SHP77 (cell line): ENCODE measurements around the gene NAALADL2.

Experiments used
- DNase-seq, 2 experiments: peaks; one replicate each; lab custom pipeline; 2025; lab: John Stamatoyannopoulos, UW

NAALADL2 gene

DNA sequence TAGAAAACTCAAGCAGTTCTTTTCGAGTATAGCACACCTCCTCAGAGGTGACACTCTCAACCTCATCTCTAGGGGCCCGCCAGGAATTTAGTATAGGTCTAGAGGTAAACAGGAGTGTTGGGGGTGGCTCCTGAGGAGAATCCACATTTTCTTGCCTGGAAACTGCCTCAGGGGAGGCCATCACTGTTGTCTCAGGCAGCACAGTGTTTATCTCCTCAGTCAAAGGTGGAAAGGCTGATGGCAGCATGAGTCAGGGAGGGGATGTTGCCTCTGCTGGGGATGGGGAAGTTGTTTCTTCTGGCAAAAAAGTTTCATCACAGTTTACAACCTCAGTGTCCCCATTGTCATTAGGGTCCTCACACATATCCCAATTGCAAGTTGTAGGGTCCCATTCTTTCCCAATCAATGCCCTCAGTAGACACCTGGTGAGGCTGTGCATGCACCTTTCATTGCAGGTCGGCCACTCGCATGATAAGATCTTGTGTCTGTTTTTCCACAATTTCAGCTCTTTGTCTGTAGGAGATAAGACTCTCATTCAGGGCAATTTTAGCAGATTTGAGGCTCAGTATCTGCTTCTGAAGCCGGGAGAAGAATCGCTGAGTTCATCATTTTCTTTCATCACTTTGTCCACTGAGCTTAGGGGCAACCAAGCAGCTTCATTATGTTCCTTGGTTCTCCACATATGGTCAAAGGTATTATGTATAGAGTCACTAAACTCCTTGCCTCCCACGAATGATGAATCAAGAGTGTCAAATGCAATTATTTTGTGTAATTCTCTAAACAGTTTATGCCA, 25.8 kb downstream of the NAALADL2 start:
- no peak for DNase-seq

DNA sequence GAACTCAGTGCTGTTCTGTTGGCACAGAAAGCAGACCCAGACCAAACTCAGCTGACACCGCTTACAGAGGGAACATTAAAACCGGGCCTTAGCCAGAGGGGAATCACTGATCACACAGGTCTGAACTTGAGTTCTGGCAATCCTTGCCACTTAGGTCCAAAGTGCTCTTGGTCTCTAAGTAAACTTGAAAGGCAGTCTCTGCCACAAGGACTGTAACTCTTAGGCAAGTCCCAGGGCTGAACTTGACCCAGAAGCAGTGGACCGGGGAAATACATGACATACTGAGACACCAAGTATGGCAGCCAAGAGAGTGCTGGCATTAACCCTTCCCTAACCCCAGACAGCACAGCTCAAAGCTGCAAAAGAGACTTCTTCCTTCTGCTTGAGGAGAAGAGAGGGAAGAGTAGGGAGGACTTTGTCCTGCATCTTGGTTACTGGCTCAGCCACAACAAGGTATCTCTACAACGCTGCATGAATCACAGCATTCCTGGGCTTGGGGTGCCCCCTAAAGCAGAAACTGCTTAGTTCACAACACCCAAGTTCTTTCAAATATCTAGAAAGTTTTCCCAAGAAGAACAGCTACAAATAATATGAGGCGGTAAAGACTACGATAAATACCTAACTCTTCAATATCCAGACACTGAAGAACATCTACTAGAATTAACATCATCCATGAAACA, 32.5 kb downstream of the NAALADL2 start:
- no peak for DNase-seq

DNA sequence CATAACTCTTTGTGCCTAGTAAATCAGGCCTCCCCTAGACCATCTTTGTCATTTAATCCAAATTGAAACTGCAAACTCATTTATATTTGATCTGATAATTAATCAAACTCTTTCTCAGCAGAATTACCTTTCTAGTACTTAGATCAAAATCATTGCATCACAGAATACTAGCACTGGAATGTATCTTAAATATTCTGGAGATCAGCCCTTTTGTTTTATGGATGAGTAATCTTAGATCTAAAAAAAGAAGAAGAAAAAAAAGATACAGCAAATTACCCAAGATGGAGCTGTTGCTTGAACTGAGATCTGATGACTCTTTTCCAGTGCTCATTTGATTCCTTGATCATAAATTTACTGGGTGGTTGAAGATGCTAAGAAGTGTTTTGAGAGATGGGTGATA, 47.9 kb downstream of the NAALADL2 start:
- no peak for DNase-seq

DNA sequence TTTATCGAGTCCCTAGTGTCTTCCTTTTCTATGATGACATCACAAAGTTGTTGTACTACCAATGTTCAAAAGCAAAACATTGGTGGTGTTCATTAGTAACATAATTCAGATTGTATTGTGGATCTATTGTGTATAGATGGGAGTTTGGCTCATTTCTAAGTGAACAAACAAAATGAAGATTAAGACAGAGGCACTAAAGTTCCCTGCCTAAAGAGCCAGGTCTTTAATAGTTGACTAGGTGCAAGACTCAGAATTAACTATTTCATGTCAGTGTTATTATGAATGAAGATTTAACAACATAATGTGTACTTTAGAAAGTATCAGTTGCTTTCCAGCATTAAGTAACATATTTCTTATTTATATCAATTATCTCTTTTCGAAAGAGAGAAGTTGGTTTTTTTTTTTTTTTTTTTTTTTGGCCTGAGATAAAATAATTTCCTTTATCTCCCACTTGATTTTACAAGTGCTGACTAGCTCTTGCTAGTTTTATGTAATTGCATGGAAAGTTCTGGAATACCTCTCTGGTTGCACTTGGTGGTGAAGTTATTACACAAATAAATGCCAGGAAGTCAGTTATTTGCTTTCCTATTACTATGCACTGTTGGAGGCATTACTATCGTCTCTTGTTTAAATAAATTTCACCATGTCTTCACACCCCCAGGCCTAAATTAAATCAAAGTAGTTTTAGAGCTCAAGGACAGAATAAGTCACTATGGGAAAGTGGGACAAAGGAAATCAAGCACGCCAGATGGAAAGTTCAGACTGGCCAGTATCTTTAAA, 48.7 kb downstream of the NAALADL2 start:
- DNase-seq, result no peak

DNA sequence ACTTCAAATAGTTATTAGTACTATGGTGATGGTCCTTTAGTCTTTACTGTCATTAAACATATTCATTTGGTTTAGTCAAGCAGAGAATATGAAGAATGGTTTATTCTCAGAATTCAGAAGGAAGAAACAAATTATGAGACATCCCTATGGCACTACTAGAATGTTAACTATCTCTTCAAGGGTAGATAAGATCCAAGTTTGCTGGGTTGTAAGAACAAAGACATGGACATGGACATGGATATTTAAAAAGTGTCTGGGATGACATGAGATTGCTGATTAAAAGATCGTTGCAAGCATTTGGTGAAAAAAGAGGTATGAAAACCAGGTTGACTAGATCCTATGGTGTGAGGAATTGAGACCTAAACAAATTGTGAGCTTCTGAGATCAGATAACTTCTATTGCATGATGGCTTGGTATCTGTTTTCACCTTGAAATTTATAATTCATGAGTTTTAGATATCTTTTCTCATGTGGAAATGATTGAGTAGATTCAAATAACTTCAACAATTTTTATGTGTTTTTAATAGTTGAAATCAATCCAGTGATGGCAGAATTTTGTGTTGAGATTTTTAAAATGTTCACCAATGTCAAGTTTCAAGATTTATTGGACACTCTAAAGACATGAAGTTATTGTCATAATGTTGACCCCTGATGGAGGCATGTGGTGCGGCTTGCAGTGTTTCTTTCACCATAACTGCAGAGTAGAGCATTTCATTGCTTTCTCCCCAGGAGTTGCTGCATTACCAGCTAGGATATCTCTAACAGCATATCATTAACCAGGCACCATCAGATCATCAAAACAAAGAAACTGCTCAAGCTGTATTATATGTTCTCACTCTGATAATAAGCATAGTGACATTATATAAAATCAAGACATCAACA, 72.6 kb downstream of the NAALADL2 start:
- no peak for DNase-seq

DNA sequence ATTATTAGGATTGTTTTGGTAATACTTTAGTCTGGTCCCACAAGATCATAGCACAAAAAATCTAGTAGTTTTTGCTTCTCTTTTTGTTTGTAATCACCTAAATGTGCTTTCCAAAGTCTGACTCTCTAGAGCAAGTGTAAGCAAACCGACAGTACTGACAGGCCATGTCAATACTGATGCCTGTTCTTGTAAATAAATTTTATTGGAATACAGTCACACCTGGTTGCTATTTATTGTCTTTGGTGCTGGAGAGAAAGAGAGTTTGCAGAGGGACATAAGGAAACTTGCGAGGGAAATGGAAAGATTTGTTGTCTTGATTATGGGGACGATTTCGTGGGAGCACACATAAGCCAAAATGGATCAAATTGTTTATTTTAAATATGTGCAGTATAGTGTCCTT, 77.5 kb downstream of the NAALADL2 start:
- DNase-seq, result no peak

DNA sequence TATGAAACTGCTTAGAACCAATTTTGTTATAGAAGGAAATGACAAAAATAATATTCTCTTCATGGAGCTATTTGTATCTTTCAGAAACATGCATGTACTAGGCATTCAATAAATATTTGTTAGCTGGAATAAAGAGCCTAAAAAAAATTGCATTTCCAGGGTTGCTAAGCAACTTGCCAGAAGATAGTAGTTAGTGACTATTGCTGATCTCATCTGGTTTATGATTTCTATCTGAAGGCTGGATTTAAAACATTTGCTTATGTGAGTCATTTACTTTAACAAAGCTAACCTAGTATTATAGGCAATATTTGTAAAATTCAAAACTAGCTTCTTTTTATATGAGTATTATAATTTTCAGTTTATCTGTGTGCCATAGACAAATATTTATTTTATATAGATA, 78.3 kb downstream of the NAALADL2 start:
- DNase-seq, result no peak

DNA sequence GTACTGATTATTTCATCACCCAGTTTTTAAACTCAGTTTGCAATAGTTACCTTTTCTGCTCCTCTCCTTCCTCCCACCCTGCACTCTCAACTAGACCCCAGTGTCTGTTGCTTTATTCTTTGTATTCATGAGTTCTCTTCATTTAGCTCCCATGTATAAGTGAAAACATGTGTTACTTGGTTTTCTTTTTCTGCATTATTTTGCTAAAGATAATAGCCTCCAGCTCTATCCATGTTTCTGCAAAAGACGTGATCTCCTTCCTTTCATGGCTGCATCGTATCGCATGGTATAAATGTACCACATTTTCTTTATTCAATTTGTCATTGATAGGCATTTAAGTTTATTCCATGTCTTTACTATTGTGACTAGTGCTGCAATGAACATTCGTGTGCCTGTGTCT, 79.0 kb downstream of the NAALADL2 start:
- DNase-seq, result no peak

DNA sequence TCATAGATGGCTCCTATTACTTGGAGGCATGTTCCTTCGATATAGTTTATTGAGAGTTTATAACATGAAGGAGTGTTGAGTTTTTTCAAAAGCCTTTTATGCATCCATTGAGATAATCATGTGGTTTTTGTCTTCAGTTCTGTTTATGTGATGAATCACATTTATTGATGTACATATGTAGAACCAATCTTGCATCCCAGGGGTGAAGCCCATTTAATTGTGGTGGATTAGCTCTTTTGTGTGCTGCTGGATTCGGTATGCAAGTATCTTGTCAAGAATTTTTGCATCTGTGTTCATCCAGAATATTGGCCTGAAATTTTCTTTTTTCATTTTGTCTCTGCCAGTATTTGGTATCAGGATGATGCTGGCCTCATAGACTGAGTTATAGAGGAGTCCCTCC, 81.0 kb downstream of the NAALADL2 start:
- no peak for DNase-seq

DNA sequence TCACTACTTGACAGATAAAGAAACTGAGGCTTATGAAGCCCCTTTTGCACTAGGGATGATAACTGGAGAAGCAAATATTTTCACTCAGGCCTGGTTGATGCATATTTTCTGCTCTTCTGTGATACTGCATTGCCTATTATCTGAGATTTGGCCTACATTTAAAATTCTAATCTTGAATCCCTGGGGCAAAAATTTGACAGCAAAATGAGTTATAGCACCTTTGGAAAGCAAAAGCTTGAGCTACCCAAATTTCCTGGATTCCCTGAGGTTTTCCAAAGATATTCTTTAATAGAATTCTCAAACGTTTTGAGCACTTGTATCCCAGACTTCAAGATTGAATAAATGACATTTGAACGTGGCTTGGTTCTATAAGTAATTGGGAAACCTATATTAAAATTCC, 86.1 kb downstream of the NAALADL2 start:
- no peak for DNase-seq

DNA sequence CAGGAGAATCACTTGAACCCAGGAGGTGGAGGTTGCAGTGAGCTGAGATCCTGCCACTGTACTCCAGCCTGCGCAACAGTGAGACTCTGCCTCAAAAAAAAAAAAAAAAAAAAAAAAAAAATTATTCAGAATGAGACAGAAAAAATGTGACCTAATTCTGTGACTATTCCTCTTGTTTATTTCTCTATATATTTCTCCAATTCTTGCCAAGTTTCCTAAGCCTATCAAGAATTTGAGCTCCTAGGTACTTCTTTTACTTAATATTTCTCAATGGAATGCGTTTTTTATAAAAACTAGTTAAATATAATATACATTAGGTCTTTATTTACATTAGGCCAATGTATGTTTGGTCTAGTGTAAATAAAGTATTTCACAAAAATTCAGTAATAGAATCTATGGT, 86.8 kb downstream of the NAALADL2 start:
- DNase-seq, result no peak

DNA sequence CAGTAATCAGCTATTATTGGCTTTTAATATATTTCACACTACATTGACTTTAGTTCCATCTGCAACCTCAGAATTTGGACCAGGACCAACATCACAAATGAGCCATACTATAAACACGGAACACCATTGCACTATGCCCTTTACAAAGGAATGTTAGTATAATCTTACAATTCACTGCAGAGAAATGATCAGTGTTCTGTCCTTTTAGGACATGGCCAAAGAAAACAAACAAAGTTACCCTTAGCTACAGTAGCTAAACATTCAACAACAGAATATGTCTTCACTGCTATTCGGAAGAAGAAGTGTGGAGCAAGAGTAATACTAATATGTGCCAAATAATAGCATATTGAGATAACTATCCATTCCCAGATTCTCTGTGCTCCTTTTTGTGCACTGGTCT, 90.4 kb downstream of the NAALADL2 start:
- no peak for DNase-seq

DNA sequence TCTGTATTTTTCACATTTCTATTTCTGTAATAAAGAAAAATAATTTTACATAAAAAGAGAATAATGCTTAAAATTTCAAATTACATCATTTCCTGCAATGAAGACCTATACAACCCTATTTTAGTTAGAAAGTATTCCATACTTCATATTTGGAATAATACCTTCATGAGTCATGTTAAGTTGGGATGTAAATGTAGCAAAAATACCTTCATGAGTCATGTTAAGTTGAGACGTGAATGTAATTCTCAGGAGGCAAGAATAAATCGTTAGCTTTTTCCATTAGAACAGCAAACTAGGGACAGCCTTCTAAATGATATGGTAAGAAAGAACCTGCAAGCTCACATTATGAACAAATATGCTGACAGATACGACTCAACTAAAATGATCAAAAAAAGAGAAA, 91.9 kb downstream of the NAALADL2 start:
- no peak for DNase-seq

DNA sequence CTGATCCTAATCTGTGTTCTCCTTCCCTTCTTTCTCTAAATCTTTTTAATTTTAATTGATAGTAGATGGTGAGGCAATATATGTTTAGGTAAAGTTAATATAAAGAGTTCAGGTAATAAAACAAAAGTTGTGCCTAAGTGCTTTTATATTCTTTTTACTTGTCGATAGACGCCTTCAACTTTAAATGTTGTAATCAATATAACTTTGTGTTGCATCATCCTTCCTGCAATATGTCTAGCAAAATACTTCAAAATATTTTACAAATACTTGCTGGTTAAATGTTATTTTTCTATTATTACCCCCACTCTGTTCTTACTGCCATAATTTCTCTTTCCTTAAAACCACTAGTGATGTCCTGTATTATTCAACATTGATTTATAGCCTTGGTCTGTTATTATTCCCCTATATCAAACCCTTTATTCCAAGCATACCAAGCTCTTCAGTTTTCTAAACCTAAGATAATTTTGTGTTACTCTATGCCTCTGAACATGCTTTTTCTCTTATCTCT, 92.4 kb downstream of the NAALADL2 start:
- no peak for DNase-seq

DNA sequence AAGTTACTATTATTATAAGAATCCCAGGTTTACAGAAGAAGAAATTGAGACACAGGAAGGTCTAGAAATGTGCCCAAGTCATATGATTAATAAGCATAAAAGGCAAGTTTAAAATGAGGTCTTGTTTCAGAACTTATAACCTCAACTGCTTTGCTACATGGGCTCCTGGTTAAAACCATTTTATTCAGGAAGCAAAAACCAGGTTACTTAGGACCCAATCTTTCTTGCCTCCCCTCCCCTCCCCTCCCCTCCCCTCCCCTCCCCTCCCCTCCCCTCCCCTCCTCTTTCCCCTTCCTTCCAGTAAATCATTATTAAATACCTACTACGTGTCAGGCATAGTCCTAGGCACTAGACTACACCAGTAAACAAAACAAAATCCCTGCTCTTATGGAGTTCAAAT, 93.9 kb downstream of the NAALADL2 start:
- no peak for DNase-seq

DNA sequence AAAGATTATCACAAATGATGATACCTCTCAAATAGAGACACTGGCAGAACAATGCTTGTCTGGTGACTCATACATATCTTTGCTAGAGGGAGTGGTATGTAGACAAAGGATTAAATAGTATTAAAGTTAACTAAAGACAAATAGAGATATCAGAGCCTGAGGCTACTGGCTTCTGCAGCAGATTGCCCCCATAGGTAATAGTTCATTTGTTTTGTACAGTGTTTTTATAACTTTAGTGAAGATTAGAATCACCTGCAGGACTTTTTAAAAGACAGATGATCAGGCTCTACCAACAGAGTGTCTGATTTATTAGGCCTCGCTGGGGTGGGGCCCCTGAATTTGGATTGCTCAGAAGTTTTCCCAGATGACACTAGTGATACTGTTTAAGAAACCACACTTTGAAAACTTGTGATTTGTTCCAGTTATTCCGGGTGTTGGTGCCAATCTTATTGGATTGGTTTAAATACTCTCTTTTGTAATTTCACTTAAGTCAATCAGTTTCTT, 96.4 kb downstream of the NAALADL2 start:
- DNase-seq, result no peak

DNA sequence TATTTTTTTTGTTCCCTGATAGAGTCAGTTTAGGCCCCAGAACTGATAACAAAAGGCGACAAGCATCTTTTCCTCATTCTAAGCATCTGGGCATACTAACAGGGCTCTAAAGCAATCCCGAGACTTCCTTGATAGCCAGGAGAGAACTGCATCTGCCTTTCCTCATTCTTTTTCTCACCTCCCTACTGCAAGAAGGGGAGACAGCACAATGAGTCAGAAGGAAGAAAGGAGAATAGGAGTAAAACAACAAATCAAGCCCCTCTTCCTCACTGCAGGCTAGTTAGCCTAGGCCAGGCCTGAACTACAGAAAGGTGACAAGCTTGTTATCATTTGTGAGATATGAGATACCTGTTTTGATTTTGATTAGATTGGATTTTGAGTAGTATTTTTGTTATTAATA, 97.9 kb downstream of the NAALADL2 start:
- DNase-seq, result no peak

DNA sequence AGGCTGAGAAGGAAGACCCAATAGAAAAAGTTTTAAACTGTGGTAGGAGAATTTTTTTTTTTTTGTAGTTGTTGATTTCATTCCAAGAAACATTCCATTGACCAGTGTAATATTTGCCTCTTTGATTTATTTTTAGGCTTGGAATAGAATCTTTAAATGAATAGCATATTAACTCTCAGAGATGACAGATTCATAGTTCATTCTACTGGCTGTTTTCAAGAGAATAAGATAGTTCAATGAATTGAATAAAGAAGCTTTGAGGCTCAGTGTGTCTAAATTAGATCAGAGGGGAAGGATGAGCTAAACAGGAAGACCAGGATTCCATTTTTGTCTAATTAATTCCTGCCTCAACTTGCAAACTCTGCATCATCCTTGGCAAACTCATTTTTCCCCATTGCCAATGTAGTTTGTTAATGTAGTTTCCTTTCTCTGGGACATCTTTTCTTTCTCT, 98.4 kb downstream of the NAALADL2 start:
- no peak for DNase-seq

DNA sequence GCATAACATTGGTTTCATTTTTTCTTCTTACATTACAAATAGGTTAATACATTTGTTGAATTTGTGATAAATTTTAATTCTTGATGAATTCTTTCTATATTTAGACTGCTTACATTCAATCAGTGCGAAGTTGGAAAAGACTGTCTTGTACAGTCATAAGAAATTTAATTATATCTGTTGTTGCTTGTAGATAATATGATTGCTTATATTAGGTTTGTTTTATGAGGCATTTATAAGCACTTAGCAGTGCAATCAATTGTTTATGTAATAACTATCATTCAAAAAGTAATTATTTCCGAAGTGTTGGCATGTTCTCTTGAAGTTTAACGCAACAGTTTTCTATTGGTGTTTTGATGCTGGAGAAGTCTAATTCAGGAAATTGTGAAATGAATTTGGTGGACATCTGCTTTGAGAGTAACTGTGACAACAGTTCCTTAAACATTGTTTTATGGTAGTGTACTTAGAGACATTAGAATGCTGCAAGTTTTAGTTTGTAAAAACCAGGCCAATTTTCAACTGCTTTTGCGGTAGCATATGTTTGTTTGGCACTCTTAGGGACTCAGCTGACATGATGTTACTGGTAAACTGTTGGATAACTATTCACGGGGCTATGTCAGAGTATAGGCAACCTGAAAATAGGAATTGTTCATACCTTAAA, 99.7 kb downstream of the NAALADL2 start:
- no peak for DNase-seq

DNA sequence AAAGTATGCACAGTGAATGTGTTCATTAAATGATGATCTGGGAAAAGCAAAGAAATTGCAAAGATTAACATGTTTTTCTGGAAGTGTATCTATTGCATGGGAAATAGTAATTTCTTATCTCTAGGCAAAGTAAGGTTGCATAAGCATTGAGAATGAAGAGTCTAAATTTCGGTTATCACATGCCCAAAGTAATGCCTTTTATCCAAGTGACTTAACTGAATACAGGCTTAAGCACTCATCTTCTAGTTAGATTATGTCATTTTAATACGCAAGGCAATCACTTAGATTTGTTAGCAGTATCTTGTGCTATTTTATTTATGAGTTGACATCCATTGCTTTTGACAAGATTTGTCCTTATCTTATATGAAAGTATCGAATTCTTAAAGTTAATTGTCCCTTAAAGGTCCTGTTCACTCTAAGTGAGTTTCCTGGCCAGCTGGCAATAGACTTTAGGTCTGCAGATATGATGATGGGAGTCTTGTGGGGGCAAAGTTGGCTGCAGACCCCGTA, 100.5 kb downstream of the NAALADL2 start:
- no peak for DNase-seq

DNA sequence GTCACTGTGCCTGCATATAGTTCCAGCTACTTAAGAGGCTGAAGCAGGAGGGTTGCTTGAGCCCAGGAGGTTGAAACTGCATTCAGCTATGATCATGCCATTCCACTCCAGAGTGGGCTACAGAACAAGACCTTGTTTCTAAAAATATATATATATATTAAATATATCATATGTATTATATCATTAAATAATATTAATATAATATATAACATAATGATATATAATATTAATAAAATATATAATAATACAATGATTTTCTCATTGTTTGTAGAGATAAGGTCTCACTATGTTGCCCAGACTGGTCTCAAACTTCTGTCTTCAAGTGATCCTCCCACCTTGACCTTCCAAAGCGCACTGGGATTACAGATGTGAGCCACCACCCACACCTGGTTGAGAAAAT, 101.8 kb downstream of the NAALADL2 start:
- no peak for DNase-seq
